ENCODE data around the gene REX1BD. TPM values are rescaled to one million over a fixed set of nuclear protein-coding genes. Genes with fewer than 3 reads are reported as not detected.
A peak's percentile ranks its signal among the peaks of the same experiment; 100 is the strongest.

REX1BD gene
- total RNA-seq, 2 donors from 2014 or later, result 98.9 to 149 TPM

- no peaks in the 10 kb centered on the region for H3K4me1 ChIP-seq (replicated peaks)
- H3K36me3 ChIP-seq, result no peaks in the 10 kb centered on the region
- no peaks in the 10 kb centered on the region for H3K9me3 ChIP-seq
- intact Hi-C loops (cut with DNase I), result no loop called here
- no peak for DNase-seq (ENCODE audit: low spot score)
- TF ChIP-seq POLR2AphosphoS5 (IDR thresholded peaks at IDR 0.05) (peak; percentile 90), CTCF (IDR thresholded peaks at IDR 0.05) (no peak)
- H3K4me3 ChIP-seq, result no peak overlapping the region
- no peaks in the 10 kb centered on the region for H3K27me3 ChIP-seq (replicated peaks; ENCODE audit: insufficient read depth)
- no peak overlapping the region for H3K27ac ChIP-seq
- 66% methylated on average over 15 of the region's 15 CpGs for WGBS
Observed at GRCh38 chr19:18629166-18630088, 40.8 kb downstream of the REX1BD start.

- DNase-seq (ENCODE audit: low spot score), result no peak
- WGBS, result 82% methylated on average over 8 of the region's 8 CpGs
- TF ChIP-seq POLR2AphosphoS5 (IDR thresholded peaks at IDR 0.05) (no peak), CTCF (IDR thresholded peaks at IDR 0.05) (no peak), POLR2A (IDR thresholded peaks at IDR 0.05) (no peak)
- intact Hi-C loops (cut with DNase I), result no loop called here
- no peak overlapping the region for H3K27ac ChIP-seq
- H3K4me1 ChIP-seq (replicated peaks), result peaks cover 3% of the 10 kb centered on the region
- no peak overlapping the region for H3K4me3 ChIP-seq
- no peaks in the 10 kb centered on the region for H3K27me3 ChIP-seq (replicated peaks; ENCODE audit: insufficient read depth)
- no peaks in the 10 kb centered on the region for H3K36me3 ChIP-seq
- H3K9me3 ChIP-seq, result no peaks in the 10 kb centered on the region
Observed at GRCh38 chr19:18633321-18633720, 44.7 kb downstream of the REX1BD start.

GRCh38 chr19:18634612-18635297 lies 46.2 kb downstream of the REX1BD start:
- no peaks in the 10 kb centered on the region for H3K27me3 ChIP-seq (replicated peaks; ENCODE audit: insufficient read depth)
- H3K36me3 ChIP-seq, result no peaks in the 10 kb centered on the region
- H3K4me3 ChIP-seq, result no peak overlapping the region
- no peak for TF ChIP-seq POLR2A (IDR thresholded peaks at IDR 0.05)
- TF ChIP-seq POLR2AphosphoS5 (IDR thresholded peaks at IDR 0.05), result no peak
- TF ChIP-seq CTCF (IDR thresholded peaks at IDR 0.05), result no peak
- intact Hi-C loops (cut with DNase I), result no loop called here
- H3K9me3 ChIP-seq, result no peaks in the 10 kb centered on the region
- WGBS, result 43% methylated on average over 12 of the region's 12 CpGs
- no peak for DNase-seq (ENCODE audit: low spot score)
- H3K4me1 ChIP-seq (replicated peaks), result peaks cover 3% of the 10 kb centered on the region
- no peak overlapping the region for H3K27ac ChIP-seq

GRCh38 chr19:18635831-18636182 lies 47.2 kb downstream of the REX1BD start:
- Histone ChIP-seq H3K4me3 (peak overlapping the region in 1 of 2 donors; percentile 70), H3K4me1 (replicated peaks) (peaks cover 3% of the 10 kb centered on the region), H3K27ac (peak overlapping the region in 1 of 2 donors; percentile 81), H3K27me3 (replicated peaks; ENCODE audit: insufficient read depth) (no peaks in the 10 kb centered on the region), H3K9me3 (no peaks in the 10 kb centered on the region), H3K36me3 (no peaks in the 10 kb centered on the region)
- whole genome bisulfite sequencing, result 14% methylated on average over 6 of the region's 6 CpGs
- intact Hi-C loops (cut with DNase I), result no loop called here
- TF ChIP-seq POLR2A (IDR thresholded peaks at IDR 0.05) (no peak), CTCF (IDR thresholded peaks at IDR 0.05) (no peak), POLR2AphosphoS5 (IDR thresholded peaks at IDR 0.05) (no peak)
- no peak for DNase-seq (ENCODE audit: low spot score)

Data from prostate gland (tissue), 2 donors.